NCI-H1417 treated with DMSO at 0.1 percent for 48 hours (cell line): ENCODE data around the gene ZNF160.
"Not testable (repeated sequence)": the region's sequence is repeated elsewhere in the genome, so short reads cannot be mapped to it uniquely, and the experiment has no call there.

Experiments
- DNase-seq: peaks from one replicate; lab custom pipeline; 2025; lab: John Stamatoyannopoulos, UW

ZNF160 gene

GRCh38 chr19:53091413-53092254 lies 11.6 kb downstream of the ZNF160 start:
- no peak for DNase-seq

- no peak for DNase-seq
Measured at GRCh38 chr19:53088091-53088490, 15.1 kb downstream of the ZNF160 start.

DNA sequence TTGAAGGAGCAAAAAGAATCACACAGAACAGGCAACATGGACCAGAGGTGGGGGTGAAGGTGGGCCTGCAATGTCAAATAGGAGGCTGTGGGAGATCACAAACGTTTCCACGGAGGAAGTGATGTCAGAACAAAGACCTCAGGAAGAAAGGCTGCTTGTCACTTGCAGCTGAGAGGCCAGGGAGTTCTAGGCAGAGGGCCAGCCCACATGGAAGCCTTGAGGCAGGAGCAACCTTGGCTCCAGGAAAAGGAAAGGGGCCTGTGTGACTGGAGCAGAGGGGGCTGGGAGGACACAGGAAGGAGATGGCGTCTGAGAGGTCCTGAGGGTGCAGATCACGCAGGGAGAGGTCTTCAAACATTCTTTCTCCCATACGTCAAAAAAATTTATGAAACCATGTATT lies 16.3 kb downstream of the ZNF160 start:
- DNase-seq: no peak

GRCh38 chr19:53085496-53085895 lies 17.7 kb downstream of the ZNF160 start:
- no peak for DNase-seq

DNA sequence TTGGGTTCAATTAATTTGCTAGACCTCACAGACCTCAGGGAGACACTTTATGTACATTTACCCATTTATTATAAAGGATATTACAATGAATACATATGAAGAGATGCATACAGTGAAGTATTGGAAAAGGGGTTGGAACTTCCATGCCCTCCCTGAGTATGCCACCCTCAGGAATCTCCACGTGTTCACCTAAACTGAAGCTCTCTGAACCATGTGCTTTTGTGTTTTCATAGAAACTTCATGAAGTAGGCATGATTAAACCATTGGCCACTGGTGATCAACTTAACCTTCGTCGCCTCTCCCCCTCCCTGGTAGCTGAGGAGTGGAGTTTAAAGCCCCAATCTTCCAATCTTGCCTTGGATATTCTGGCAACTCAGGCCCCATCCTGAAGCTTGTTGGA lies 20.3 kb downstream of the ZNF160 start:
- no peak for DNase-seq

DNA sequence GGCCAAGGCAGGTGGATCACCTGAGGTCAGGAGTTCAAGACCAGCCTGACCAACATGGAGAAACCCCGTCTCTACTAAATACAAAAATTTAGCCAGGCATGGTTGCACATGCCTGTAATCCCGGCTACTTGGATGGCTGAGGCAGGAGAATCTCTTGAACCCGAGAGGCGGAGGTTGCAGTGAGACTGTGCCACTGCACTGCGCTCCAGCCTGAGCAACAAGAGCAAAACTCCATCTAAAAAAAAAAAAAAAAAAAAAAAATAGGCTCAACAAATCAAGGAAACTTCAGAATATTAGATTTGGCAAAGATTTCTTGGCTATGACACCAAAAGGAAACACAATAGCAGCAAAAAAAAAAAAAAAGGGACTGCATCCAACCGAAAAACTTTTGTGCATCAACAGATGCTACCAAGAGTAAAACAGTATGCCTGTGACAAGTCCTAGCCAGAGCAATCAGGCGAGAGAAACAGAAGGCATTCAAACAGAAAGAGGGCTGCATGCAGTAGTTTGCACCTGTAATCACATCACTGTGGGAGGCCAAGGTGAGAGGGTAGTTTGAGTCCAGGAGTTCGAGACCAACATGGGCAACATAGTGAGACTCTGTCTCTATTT lies 23.8 kb downstream of the ZNF160 start:
- no peak for DNase-seq

GRCh38 chr19:53078668-53079067 lies 24.6 kb downstream of the ZNF160 start:
- no peak for DNase-seq

DNA sequence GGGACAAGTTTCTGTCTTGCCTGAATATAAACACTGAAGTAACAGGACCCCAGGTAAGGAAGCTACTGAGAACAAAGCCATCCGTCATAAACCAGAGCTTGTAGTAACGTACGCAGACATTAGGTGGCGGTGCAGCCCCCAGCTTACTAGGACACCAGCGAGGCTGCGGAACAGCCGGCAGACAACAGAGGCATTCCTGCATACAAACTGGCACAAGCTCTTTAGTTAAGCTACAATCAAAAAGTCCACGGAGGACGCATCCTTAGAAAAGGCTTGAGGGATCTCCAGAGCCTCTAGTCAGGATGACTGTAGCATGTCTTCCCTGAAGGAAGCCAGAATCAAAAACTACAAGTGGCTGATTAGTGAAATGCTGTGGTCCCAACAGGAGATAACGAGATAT lies 26.2 kb downstream of the ZNF160 start:
- no peak for DNase-seq

GRCh38 chr19:53068834-53069233 lies 34.4 kb downstream of the ZNF160 start:
- DNase-seq: no peak

DNA sequence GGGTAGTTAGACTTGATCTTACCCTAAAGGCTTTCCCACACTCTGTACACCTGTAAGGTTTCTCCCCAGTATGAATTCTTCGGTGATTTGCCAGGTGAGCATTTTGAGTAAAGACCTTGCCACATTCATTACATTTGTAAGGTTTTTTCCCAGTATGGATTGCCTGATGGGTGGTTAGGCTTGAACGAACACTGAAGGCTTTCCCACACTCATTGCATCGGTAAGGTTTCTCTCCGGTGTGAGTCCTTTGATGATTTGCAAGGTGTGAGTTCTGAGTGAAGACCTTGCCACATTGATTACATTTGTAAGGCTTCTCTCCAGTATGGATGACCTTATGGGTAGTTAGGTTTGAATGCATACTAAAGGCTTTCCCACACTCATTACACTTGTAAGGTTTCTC lies 35.0 kb downstream of the ZNF160 start:
- DNase-seq: no peak

- no peak for DNase-seq
Measured at GRCh38 chr19:53057904-53058580, 45.2 kb downstream of the ZNF160 start.

DNA sequence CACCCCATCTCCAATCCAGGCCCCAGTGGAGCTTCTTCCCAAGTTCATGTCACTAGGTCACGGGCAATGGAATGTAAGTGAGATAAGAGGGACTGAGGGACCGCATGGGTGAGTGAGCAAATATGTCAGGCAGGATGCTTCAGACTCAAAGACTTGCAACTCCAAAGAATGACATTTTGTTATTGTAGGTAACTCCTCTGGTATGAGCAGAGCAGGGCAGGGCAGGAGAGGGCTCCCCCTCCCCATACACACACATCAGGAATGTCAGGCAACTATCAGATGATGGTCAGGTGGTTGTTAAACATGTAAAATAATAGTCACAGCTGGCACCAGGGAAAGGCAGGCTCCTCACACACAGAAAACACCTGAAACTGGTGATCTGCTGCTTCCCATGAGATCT lies 48.1 kb downstream of the ZNF160 start:
- no peak for DNase-seq

DNA sequence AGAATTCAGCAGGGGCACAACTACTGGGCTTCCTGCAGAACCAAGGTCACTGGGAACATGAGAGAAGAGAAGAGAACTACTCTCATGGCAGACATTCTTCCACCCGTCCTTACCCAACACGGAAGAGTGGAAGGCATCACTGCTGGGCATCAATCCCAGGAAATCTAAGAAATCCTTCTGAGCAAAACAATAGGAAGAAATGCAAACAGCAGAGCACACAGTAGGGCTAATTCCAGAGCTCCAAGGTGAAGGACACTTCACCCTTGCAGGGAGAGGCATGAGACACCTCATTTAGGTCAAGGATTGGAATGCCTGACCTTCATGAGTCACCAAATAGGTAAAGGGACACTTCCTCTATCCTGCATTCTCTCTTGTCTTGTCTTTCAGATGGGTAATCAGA lies 55.8 kb downstream of the ZNF160 start:
- no peak for DNase-seq

GRCh38 chr19:53045536-53045935 lies 57.7 kb downstream of the ZNF160 start:
- no peak for DNase-seq

- no peak for DNase-seq
Measured at GRCh38 chr19:53041366-53041765, 61.9 kb downstream of the ZNF160 start.

GRCh38 chr19:53037101-53038097 lies 65.8 kb downstream of the ZNF160 start:
- no peak for DNase-seq

GRCh38 chr19:53034948-53035675 lies 68.1 kb downstream of the ZNF160 start:
- DNase-seq: no peak

DNA sequence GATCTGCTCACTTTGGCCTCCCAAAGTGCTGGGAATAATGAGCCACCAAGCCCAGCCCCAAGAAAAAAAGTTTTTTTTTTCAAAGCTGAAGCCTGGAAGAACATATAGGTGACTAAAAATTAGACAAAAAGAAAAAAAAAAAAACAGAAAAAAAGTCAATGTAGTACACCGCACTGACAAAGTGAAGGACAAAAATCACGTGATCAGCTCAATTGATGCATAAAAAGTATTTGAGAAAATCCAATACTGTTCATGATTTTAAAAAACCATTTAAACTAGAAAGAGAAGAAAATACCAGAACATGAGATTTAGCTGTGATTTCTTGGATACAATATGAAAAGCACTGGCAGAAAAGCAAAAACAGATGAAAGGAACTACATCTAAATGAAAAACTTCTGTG lies 69.2 kb downstream of the ZNF160 start:
- DNase-seq: no peak

GRCh38 chr19:53028306-53028705 lies 74.9 kb downstream of the ZNF160 start:
- not testable (repeated sequence) for DNase-seq

GRCh38 chr19:53019684-53020083 lies 83.5 kb downstream of the ZNF160 start:
- no peak for DNase-seq
